NT2/D1 (cell line): ENCODE measurements around the gene PTPRG.

ENCODE experiments used
- YY1 ChIP-seq: IDR thresholded peaks from 2 replicates; pipeline ENCODE4 v1.6.1; 2011; ENCODE audit not compliant: insufficient read length, insufficient read depth
- ZNF274 ChIP-seq: IDR thresholded peaks from 2 replicates; pipeline ENCODE4 v1.6.1; 2011; ENCODE audit warnings: mild to moderate bottlenecking, low read depth, low read length

DNA sequence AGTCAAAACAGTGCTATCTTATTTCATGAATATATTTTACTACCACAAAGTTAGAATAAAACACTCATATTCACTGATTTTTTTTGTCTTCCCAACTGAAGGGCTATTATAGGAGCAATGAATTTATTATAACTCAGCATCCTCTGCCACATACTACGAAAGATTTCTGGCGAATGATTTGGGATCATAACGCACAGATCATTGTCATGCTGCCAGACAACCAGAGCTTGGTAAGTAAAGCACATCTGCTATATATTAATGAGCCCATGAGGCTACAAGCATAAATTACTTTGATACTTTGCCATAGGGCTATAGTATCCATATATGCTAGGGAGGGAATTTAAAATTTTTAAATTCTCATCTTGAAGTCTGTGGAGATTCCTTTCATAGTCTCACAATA, 716.1 kb downstream of the PTPRG start:
- no peak for TF ChIP-seq YY1
- TF ChIP-seq ZNF274, result no peak
